ENCODE data around the gene NCOR2. TPM values are rescaled to one million over a fixed set of nuclear protein-coding genes. Genes with fewer than 3 reads are reported as not detected.

NCOR2 gene
- polyA plus RNA-seq, 1 donor (not counting 4 experiments of a cell fraction or from before 2014, with no cell fraction given), result 4.7 TPM

- Histone ChIP-seq H3K9me1 (ENCODE audit: control insufficient read depth, extremely low read depth, insufficient read depth, low read length) (peaks cover 7% of the 10 kb centered on the region), H3K9me3 (ENCODE audit: control insufficient read depth, low read depth, low read length) (no peaks in the 10 kb centered on the region), H3K4me2 (ENCODE audit: control insufficient read depth, extremely low read depth, insufficient read depth, low read depth, low read length) (no peak overlapping the region), H3K27ac (ENCODE audit: control insufficient read depth, insufficient read depth, low read length) (no peak overlapping the region), H3K36me3 (ENCODE audit: control insufficient read depth in 2 of 2, extremely low read depth in 1 of 2, insufficient read depth in 2 of 2, low read length in 2 of 2) (peaks cover 3% of the 10 kb centered on the region in 2 experiments), H3K9ac (ENCODE audit: control insufficient read depth, extremely low read depth, insufficient read depth, low read length) (no peak overlapping the region), H3K27me3 (ENCODE audit: control insufficient read depth, extremely low read depth, insufficient read depth, low read length) (no peaks in the 10 kb centered on the region), H3K4me1 (ENCODE audit: control insufficient read depth, extremely low read depth, insufficient read depth, low read length) (peaks cover 23% of the 10 kb centered on the region), H3K79me2 (ENCODE audit: control insufficient read depth, insufficient read depth, low read length) (peaks cover 56% of the 10 kb centered on the region), H4K20me1 (ENCODE audit: control insufficient read depth, extremely low read depth, insufficient read depth, low read length) (peaks cover 9% of the 10 kb centered on the region), H3K4me3 (ENCODE audit: control insufficient read depth in 2 of 3, extremely low read depth in 1 of 3, insufficient read depth in 2 of 3, low read depth in 1 of 3, low read length in 3 of 3) (no peak overlapping the region), H2AFZ (ENCODE audit: control insufficient read depth, low read length) (no peak overlapping the region)
- dilution Hi-C loops (cut with MboI; ENCODE audit: extremely low pct_ligation_motif_present, low sequenced_read_pairs), result no loop called here
- DNase-seq (ENCODE audit: low read depth, low spot score) (no peak), FAIRE-seq (no peak)
- no peak for TF ChIP-seq CTCF (optimal IDR thresholded peaks at IDR 0.05 in 1 of 3, IDR thresholded peaks at IDR 0.05 in 1 of 3, conservative IDR thresholded peaks at IDR 0.05 in 1 of 3; ENCODE audit: extremely low read depth in 1 of 3, insufficient read depth in 2 of 3, low read length in 3 of 3)
- no peak for TF ChIP-seq EZH2 (IDR thresholded peaks at IDR 0.05; ENCODE audit: low read length)
Measured at GRCh38 chr12:124530637-124531263, 36.7 kb downstream of the NCOR2 start.

GRCh38 chr12:124529565-124530276, 37.7 kb downstream of the NCOR2 start:
- peaks cover 3% of the 10 kb centered on the region for H4K20me1 ChIP-seq (ENCODE audit: control insufficient read depth, extremely low read depth, insufficient read depth, low read length)

More at GRCh38 chr12:124529565-124530276, 37.7 kb downstream of the NCOR2 start:
- Histone ChIP-seq H3K9me1 (ENCODE audit: control insufficient read depth, extremely low read depth, insufficient read depth, low read length) (peaks cover 7% of the 10 kb centered on the region), H3K4me2 (ENCODE audit: control insufficient read depth, extremely low read depth, insufficient read depth, low read depth, low read length) (no peak overlapping the region), H3K36me3 (ENCODE audit: control insufficient read depth in 2 of 2, extremely low read depth in 1 of 2, insufficient read depth in 2 of 2, low read length in 2 of 2) (peaks cover 2 to 3% of the 10 kb centered on the region in 2 experiments), H3K27me3 (ENCODE audit: control insufficient read depth, extremely low read depth, insufficient read depth, low read length) (no peaks in the 10 kb centered on the region), H3K4me3 (ENCODE audit: control insufficient read depth in 2 of 3, extremely low read depth in 1 of 3, insufficient read depth in 2 of 3, low read depth in 1 of 3, low read length in 3 of 3) (no peak overlapping the region), H3K27ac (ENCODE audit: control insufficient read depth, insufficient read depth, low read length) (no peak overlapping the region), H2AFZ (ENCODE audit: control insufficient read depth, low read length) (no peak overlapping the region), H3K9me3 (ENCODE audit: control insufficient read depth, low read depth, low read length) (no peaks in the 10 kb centered on the region), H3K4me1 (ENCODE audit: control insufficient read depth, extremely low read depth, insufficient read depth, low read length) (peaks cover 33% of the 10 kb centered on the region), H3K9ac (ENCODE audit: control insufficient read depth, extremely low read depth, insufficient read depth, low read length) (no peak overlapping the region), H3K79me2 (ENCODE audit: control insufficient read depth, insufficient read depth, low read length) (peaks cover 52% of the 10 kb centered on the region)
- TF ChIP-seq EZH2 (IDR thresholded peaks at IDR 0.05; ENCODE audit: low read length) (no peak), CTCF (optimal IDR thresholded peaks at IDR 0.05 in 1 of 3, IDR thresholded peaks at IDR 0.05 in 1 of 3, conservative IDR thresholded peaks at IDR 0.05 in 1 of 3; ENCODE audit: extremely low read depth in 1 of 3, insufficient read depth in 2 of 3, low read length in 3 of 3) (no peak)
- DNase-seq (ENCODE audit: low read depth, low spot score) (no peak), FAIRE-seq (no peak)
- dilution Hi-C loops (cut with MboI; ENCODE audit: extremely low pct_ligation_motif_present, low sequenced_read_pairs), result no loop called here

Measured in keratinocyte (primary cell).